ENCODE data around the gene HYI.
"Not testable (repeated sequence)": the region's sequence is repeated elsewhere in the genome, so short reads cannot be mapped to it uniquely, and the experiment has no call there.

Gene HYI

DNA sequence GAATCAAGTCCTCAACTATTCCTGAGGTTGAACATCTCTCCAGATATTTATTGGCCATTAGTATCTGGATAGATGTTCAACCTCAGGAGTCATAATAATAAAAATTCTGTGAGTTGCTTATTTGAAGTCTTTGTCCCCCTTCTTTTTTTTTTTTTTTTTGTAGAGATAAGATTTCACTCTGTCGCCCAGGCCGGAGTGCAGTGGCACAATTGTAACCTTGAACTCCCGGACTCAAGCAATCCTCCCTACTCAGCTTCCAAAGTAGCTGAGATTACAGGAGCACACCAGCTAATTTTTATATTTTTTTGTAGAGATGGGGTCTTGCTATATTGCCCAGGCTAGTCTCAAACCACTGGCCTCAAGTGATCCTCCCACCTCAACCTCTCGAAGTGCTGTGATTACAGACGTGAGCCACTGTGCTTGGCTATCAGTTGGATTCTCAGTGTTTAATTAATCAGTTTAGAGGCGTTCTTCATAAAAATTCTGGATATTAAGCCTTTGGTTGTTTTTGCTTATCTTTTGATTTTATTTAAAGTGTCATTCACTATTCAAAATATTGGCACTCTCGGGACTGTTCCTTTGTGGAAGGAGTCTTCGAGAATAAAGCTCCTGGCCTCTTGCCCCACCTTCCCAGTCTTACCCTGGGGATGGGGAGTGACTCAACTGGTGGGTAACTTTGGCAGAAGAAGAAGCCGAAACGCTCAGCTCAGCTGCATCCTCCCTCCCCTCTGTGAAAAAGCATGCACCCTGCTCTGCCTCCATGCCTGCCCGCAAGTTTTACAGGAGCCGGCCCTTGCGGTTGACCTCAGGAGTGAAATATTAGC lies 11.2 kb upstream of the HYI start:
- no peak for DNase-seq (ENCODE audit: low spot score)

DNA sequence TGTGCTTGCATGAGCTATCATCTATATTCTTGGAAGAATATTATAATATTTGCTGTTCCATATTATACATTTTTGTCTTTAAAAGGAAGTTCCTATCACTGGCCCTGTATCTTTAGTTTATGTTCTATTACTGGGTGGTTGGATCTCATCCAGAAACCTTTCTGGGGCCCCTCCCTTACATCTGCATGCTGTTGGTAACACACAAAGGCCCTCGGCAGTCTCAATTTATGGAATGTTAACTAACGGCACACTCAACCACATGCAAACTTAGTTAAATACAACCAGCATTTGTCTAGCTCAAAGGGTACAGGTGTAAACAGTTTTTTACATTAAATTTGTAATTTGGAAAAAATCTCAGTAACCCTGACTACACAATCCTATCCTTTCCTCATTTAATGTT lies 9.7 kb upstream of the HYI start:
- no peak for DNase-seq (ENCODE audit: low spot score)

DNA sequence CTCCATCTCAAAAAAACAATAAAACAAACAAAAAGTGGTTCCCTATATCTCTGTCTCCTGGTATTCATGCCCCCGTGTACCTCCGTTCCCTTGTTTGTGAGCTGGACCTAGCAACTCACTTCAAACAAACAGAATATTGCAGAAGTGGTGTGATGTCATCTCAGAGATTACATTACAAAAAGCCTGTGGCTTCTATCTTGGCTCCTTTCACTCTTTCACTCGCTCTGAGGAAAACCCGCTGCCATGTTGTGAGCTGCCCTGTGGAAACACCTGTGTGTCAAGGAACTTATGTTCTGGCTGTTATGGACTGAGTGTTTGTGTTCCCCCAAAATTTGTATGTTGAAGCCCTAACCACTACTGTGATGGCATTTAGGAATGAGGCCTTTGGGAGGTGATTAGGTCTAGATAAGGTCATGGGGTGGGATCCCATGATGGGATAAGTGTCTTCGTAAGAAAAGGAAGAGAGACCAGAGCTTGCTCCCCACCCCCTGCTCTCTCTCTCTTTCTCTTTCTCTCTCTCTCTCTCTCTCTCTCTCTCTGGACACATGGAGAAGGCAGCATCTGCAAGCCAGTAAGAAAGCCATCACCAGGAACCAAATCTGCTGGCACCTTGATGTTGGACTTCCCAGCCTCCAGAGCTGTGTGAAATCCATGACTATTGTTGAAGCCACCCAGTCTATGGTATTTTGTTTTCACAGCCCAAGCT lies 7.4 kb upstream of the HYI start:
- DNase-seq (ENCODE audit: low spot score): no peak

DNA sequence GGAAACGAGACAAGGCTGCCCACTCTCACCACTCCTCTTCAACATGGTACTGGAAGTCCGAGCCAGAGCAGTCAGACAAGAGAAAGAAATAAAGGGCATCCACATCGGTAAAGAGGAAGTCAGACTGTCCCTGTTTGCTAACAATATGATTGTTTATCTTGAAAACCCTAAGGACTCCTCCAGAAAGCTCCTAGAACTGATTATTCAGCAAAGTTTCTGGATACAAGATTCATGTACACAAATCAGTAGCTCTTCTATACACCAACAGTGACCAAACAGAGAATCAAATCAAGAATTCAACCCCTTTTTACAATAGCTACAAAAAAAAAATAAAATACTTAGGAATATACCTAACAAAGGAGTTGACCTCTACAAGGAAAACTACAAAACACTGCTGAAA lies 4.6 kb upstream of the HYI start:
- not testable (repeated sequence) for DNase-seq (ENCODE audit: low spot score)

DNA sequence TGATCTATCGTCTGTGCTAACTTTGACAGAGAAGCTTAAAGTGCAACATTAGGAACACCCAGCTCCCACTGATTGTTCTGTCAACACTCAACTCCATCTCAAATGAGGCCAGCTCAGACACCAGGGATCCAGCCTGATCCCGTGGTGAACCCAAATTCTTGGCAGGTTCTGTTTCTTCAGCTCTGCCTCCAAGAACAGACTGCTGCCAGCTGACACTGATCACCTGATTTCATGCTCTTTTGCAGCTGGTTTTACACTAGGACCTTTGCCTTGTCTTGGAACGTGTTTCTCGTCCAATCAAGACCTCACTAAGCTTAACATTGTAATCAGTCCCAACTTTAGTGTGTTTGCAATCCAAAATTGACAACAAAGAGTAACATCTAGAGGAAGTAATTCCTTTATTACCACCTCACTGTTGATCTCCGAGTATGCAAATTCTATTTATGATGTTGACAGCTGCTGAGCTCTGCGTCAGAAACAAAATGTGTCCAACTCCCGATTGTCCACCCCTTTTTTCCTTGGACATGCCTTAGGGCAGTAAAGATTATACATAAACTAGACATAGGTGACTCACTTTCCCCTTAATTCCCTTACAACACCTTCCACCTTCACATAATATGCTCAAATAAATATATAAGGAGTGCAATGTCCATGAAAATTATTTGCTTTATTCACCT lies 1.6 kb upstream of the HYI start:
- DNase-seq (ENCODE audit: low spot score): no peak

DNA sequence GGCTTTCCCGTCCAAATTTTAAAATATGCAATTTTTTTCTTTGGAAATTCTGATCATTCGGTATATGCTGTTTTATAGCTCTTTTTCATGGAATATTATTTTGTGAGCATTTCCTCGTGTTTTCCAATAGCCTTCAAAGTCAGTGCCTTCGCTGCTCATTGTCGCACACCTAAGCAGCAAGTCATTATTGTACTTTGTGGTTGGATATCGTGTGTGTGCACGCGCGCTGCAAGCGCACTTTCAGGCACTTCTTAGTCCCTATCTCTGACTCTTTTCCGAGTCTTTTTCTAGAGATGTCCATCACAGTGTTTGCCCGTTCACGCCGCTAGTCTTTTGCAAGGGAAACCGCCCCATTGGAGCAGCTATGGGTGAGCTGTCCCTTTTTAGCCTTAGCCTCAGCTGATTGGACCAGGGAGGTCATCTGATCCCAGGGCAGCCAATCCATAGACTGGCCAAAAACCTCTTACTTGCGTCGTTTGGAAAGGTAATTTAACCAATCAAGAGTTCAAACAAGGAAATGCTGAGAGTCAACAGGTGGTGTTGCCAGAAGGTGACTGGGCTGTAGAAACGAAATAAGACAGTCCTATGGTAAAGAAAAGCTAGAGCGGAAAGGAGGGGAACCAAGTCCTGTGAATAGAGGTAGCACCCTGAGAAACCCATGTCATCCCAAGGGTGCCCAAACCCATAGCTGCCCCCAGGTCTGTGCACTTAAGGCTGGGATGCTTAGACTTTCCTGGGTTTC lies 710 bp upstream of the HYI start:
- peak; percentile 70 for DNase-seq (ENCODE audit: low spot score)

DNA sequence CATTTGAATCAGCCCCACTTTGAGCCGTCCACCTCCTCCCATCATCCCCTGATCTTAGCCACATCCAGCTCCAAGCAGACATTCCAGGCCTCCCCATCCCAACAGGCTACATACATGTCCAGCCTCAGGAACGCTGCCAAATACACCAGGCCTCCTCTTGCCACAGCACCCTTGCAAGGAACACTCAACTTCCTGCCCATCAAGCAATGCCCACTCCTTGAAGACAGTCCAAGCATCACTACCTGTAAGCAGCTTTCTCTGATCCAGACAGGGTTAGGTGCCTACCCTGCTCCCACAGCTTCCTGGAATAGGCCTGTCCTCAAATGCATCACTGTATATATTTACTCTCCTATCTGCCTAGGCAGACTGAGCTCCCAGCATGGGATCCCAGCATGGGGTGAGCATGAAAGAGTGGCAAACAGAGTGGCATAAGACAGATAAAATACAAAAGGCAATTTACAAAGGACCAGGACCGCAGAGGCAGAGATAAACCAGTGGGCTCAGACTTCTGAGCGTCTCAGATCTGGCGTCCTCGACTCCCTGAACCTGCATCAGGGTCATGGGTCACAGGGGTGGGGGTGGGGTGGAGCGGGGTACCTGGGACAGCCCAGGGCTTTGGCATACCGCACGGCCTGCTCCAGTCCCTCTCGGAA lies 816 bp downstream of the HYI start:
- DNase-seq (ENCODE audit: low spot score): no peak

DNA sequence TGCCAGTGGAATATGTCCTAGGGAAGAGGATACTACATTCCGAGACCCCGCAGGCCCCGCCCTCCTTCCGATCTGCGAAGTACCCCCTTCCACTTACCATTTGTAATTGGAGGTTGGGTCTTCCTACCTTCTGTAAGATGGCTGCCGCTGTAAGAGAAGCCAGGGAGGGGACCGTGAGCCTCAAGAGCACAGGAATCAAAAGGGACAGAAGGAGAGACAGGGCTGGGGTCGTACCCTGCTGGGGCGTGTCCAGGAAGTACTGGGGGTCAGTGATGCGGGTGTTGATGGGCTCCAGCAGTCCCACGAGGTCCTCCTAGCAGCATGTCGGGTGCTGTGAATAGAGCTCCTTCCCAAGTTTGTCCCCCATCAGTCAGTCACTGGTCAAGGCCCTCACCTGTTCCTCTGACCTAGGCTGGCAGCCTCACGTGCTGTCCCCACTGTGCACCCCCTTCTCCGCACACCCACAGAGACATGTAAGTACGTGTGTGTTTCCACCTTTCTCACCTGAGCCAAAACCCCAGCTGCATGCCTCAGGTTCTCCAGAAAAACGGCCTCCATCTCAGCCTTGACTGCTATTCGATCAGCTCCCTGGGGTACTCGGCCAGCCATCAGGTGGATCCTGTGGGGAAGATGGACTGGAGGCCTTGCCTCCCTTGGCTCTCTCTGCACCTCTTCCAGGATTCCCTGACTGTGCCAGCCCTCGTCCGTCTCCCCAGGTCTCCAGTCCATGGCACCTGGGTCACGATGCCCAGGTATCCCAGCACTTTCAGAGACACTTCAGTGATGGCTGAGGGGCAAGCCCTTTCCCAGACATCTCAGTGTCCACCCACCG lies 1.8 kb downstream of the HYI start:
- DNase-seq (ENCODE audit: low spot score): no peak

DNA sequence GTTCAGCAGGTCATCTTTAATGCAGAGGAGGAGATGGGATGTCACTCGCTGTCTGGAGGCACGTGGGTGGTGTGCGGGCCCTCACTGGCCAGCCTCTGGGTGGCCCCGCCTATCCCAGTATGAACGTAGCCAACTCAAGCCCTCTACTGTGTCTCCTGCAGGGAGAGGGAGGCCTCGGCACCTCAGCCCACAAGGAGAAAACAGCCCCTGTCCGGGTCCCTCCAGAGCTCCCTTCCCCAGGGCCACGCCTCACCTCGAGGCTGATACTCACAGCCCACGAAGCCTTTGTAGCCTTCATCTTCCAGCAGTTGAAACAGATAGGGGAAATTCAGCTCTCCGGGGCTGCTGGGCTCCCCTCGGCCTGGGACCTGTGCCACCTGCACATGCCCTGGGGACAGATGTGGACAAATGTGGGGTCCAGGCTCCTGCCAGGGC lies 2.6 kb downstream of the HYI start:
- DNase-seq (ENCODE audit: low spot score): no peak

DNA sequence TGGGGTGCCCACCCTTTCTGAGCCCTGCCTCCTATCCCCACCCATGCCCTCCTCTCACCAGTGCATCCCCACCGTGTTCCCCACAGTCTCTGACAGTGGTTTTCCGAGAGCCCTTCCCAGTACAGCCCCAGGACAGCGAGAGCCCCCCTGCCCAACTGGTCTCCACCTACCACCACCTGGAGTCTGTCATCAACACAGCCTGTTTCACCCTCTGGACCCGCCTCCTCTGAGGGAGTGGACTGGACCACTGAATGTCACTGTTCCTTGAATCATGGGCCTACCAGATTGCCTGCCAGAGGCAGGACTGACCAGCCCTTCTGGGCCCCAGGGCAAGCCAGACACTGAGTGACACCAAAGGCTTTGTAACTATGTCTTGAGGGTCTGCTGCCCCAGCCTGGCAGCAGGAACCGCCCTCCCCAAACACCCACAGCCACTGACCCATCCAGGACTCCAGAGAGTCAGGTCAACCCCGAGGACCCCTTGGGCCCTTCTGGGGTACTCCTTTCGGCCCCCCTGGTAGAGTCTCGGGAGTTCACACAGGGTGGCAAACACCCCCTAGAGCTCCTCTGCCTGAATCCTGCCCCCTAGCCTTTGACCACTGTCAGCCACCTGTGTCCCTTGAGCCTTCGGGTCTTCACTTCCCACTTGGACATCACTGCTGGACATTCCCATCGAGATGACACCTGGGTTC lies 3.3 kb downstream of the HYI start:
- DNase-seq (ENCODE audit: low spot score): no peak

DNA sequence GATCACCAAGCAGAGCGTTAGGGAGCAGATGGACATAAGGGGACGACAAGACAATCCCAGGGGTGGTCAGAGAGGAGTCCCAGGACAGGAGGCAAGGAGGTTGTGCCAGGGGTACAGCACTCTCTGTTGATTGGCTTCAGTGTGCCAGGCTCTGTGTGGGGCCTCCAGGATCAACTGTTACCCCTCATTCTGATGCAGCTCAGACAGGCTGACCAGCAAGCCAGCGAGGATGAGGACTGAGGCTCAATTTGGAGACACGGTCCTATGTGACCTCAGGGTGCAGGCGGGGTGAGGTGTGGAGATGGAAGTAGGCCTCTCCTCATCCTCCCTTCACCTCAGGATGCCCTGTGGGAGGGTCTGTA lies 4.0 kb downstream of the HYI start:
- no peak for DNase-seq (ENCODE audit: low spot score)

DNA sequence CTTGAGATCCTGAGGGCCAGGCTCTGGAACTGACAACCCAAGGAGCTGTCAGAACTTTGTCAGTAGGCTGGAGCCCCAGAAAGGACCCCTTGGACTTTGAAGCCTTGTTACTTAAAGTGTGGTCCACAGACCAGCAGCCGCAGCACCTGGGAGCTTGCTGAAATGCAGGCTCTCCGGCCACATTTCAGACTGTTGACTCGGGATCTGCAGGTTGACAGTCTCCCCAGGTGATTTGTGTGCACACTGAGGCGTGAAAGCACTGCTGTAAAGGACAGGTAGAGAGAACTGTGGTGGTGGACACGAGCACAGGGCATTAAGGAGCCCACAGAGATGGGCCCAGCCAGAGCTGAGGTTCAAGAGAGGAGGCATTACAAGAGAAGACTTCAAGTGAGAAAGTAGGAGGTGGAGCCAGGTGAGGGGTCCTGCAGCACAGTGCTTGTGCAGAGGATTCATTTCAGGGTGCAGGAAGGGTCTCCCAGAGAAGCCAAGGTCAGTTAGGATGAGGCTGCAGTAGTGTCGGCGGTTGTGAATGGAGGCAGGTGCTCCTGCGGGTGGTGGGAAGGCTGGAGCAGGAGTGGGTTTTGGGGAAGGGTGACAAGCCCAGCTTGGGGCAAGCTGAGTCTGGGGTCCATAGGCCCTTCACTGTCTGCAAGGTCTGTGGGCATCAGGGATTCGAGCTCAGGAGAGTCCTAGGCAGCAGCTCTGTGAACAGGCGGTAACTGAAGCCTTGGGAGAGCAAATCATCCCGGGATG lies 4.6 kb downstream of the HYI start:
- DNase-seq (ENCODE audit: low spot score): no peak

DNA sequence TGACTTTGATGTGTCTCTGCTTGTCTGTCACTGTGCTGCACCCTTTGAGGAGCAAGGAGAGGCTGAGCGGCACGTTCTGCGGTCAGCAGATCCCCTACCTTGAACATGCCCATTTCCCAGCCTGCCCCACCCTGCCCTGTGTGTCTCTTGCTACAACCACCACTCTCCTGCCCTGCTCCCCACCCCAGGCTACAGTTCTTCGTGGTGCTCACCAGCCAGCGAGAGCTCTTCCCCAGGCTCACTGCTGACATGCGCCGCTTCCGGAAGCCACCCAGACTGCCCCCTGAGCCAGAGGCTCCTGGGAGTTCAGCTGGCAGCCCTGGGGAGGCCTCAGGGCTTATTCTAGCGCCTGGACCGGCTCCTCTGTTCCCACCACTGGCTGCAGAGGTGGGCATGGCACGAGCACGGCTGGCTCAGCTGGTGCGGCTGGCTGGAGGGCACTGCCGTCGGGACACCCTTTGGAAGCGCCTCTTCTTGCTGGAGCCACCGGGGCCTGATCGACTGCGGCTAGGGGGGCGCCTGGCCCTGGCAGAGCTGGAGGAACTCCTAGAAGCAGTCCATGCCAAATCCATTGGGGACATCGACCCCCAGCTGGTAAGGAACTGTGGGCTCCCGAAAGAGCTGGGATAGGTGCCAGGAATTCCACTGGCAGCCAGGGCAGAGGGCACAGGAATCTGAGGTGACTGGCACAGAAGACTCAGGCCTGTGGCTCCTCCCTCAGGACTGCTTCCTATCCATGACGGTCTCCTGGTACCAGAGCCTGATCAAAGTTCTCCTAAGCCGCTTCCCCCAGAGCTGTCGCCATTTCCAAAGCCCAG lies 5.6 kb downstream of the HYI start:
- DNase-seq (ENCODE audit: low spot score): no peak

DNA sequence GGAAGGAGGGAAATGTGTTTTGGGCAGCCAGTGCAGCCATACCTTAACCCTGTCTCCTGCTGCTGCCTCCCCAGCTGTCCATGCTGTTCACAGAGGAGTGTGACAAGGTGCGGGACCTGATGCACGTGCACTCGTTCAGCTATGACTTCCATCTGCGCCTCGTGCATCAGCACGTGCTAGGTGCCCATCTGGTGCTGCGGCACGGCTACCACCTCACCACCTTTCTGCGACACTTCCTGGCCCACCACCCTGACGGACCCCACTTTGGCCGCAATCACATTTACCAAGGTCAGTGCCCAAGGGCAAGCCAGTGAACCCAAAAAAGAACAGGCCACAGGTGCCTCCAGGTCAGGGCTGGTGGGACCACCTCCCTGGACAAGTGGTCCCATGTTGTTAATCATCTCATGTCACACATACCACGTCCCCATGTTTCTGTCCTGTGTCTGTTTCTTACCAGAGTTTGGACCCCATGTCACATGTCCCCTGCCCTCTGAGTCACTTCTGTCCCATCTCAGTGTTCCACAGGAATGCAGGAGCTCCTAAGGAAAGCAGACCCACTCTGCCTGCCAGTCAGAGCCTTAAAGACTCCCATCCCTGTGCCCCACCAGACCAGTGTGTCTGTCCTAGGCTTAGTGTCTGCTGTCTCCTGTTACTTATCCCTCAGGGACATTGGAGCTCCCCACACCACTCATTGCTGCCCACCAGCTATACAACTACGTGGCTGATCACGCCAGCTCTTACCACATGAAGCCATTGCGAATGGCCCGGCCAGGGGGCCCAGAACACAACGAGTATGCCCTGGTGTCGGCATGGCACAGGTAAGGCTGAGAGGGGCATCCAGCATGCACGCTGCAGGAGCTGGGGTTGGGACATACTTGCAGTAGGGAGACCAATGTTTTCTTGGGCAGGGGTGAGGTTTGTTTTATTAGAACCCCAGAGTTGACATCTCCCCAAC lies 6.6 kb downstream of the HYI start:
- no peak for DNase-seq (ENCODE audit: low spot score)

DNA sequence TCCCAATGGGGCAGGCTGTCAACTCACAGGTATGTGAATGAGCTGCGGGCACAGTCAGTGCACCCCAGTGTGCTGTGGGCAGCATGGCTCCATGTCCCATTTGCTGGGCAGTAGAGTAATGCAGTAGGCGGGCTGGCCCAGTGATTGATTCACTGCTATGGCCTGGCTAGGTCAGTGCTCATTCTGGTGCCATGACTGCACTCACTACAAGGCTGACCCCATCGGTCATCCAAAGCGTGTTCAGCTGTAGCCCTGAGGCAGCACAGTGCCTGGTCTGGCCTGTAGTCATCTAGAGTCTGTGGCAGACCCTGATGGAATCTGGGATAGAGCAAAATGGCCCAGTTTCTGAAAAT lies 7.4 kb downstream of the HYI start:
- DNase-seq (ENCODE audit: low spot score): no peak

DNA sequence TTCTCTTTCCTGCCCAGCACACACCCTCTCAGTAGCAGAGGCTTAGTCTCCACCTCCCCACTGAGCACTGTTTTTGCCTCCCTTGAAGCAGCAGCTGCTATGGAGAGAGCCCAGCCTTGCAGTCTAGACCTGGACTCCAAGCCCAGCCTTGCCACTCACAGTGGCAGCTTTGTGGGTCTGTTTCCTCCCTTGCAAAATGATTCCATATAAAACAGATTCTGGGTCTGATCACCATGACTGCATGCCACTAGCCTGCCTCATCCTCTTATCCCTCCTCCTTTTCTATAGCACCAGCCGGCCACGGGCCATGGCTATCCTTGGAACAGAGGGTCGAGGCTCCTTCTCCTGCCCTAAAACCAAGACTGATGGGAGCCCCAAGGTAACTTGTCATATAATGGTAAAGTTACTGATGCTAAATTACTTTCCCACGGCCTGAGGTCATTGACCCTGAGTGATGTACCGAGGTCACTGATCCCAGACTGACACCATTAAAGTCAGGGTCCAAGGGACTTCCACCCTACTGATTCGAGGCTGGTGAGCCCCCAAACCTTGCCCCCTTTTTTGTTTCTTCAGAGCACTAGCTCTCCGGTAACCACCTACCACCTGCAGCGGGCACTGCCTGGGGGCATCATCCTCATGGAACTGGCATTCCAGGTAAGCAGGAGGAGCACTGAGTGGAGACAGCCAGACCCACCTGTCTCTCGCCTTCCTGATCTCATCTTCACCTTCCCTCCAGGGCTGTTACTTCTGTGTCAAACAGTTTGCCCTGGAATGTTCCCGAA lies 7.9 kb downstream of the HYI start:
- DNase-seq (ENCODE audit: low spot score): no peak

DNA sequence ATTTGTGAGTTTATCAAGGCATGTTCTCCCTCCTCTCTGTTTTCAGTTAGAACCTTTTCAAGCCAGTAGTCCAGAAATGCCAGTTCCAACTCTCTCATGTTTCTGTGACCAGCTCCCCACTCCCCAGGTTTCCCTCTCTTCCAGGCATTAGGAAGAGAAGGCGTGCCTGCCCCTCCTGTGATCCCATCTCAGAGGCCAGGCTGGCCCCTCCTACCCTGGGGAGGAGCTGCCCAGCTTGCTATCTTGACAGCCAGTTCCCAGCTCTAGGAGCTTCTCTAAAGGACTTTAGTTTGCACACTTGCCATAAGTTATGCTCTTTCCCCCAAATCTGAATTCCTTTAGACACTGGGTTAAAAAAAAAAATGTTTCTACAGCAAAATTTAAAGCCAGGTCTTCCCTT lies 8.9 kb downstream of the HYI start:
- DNase-seq (ENCODE audit: low spot score): no peak

All from activated CD4-positive, alpha-beta T cell treated with anti-CD3 and anti-CD28 coated beads, Interleukin-2, Interleukin-4, amounts not matched to agents 100 ng/mL and 50 ng/mL, durations not matched to agents 16 hours and 8 hours (primary cell).